GM23338 (cell line): ENCODE data around the gene C10orf105. TPM values are rescaled to one million over a fixed set of nuclear protein-coding genes. Genes with fewer than 3 reads are reported as not detected.
A peak's percentile ranks its signal among the peaks of the same experiment; 100 is the strongest.

Experiments used
- ATAC-seq: fragments of 200-7000 bp; cut with Tn5 transposase; 3 replicates; pipeline ENCODE4 v1.9.1; 2020
- DNase-seq: peaks from one replicate; pipeline ENCODE4 v3.0.0-alpha.2; 2015; ENCODE audit warnings: low spot score
- H2AFZ ChIP-seq: fragments of 200-600 bp; sonication (generic); 2 replicates; pipeline ENCODE4 v1.8.0; 2016; ENCODE audit warnings: antibody characterized with exemption, mild to moderate bottlenecking, moderate library complexity
- H3F3A ChIP-seq: fragments of 200-600 bp; sonication (generic); replicated peaks from 2 replicates; pipeline ENCODE4 v1.8.0; 2017; ENCODE audit warnings: antibody characterized with exemption, mixed run types, low read depth
- H3K27ac ChIP-seq: fragments of 200-600 bp; sonication (generic); 2 replicates; pipeline ENCODE4 v1.6.1; 2016; ENCODE audit warnings: low read depth
- H3K27me3 ChIP-seq: fragments of 200-600 bp; sonication (generic); 2 replicates; pipeline ENCODE4 v1.8.0; 2016; ENCODE audit warnings: mild to moderate bottlenecking, mixed run types, moderate library complexity; ENCODE audit not compliant: insufficient read depth
- H3K36me3 ChIP-seq: fragments of 200-600 bp; sonication (generic); 2 replicates; pipeline ENCODE4 v1.8.0; 2016; ENCODE audit warnings: mild to moderate bottlenecking; ENCODE audit not compliant: insufficient read depth
- H3K4me1 ChIP-seq: fragments of 200-600 bp; sonication (generic); 2 replicates; pipeline ENCODE4 v1.8.0; 2016; ENCODE audit warnings: mild to moderate bottlenecking, moderate library complexity; ENCODE audit not compliant: insufficient read depth
- H3K4me2 ChIP-seq: fragments of 200-600 bp; sonication (generic); 2 replicates; pipeline ENCODE4 v1.7.1; 2017; ENCODE audit warnings: mixed run types
- H3K4me3 ChIP-seq: fragments of 200-600 bp; sonication (generic); 2 replicates; pipeline ENCODE4 v1.6.1; 2016; ENCODE audit warnings: mixed run types
- H3K79me2 ChIP-seq: fragments of 200-600 bp; sonication (generic); replicated peaks from 2 replicates; pipeline ENCODE4 v1.8.0; 2017; ENCODE audit warnings: mild to moderate bottlenecking; ENCODE audit not compliant: insufficient read depth
- H3K9me2 ChIP-seq: fragments of 200-600 bp; sonication (generic); 2 replicates; pipeline ENCODE4 v1.8.0; 2017; ENCODE audit not compliant: insufficient read depth
- H4K20me1 ChIP-seq: fragments of 200-600 bp; sonication (generic); replicated peaks from 2 replicates; pipeline ENCODE4 v1.8.0; 2017; ENCODE audit warnings: mild to moderate bottlenecking; ENCODE audit not compliant: insufficient read depth
- H3K27ac Mint-ChIP-seq: 2 replicates; pipeline ENCODE4 v1.8.0; 2020; ENCODE audit warnings: inconsistent platforms, mild to moderate bottlenecking, moderate library complexity, mixed read lengths
- H3K27me3 Mint-ChIP-seq: 3 replicates; pipeline ENCODE4 v1.8.0; 2022; ENCODE audit warnings: low read depth, mild to moderate bottlenecking, moderate library complexity, mixed read lengths, inconsistent platforms; ENCODE audit not compliant: insufficient read depth, poor library complexity
- H3K36me3 Mint-ChIP-seq: 3 replicates; pipeline ENCODE4 v1.8.0; 2021; ENCODE audit warnings: low read depth, mild to moderate bottlenecking, inconsistent platforms, moderate library complexity, mixed read lengths
- H3K4me1 Mint-ChIP-seq: 3 replicates; pipeline ENCODE4 v1.8.0; 2020; ENCODE audit warnings: mild to moderate bottlenecking, inconsistent platforms, mixed read lengths
- H3K4me3 Mint-ChIP-seq: 3 replicates; pipeline ENCODE4 v1.8.0; 2021; ENCODE audit warnings: moderate library complexity, mild to moderate bottlenecking, inconsistent platforms, mixed read lengths
- H3K9me3 Mint-ChIP-seq: 3 replicates; pipeline ENCODE4 v1.8.0; 2020; ENCODE audit warnings: moderate library complexity, mild to moderate bottlenecking, inconsistent platforms, mixed read lengths
- CREB1 ChIP-seq: fragments of 250-450 bp; sonication (Bioruptor Pico); IDR thresholded peaks from 2 replicates; pipeline ENCODE4 v1.5.0; 2020; ENCODE audit warnings: low read depth, mild to moderate bottlenecking, moderate library complexity
- EZH2 ChIP-seq: fragments of 200-600 bp; sonication (generic); IDR thresholded peaks from one replicate; pipeline ENCODE4 v1.8.0; 2017; ENCODE audit warnings: antibody characterized with exemption, mild to moderate bottlenecking, low read depth; ENCODE audit not compliant: unreplicated experiment
- EZH2phosphoT487 ChIP-seq: fragments of 200-600 bp; sonication (generic); IDR thresholded peaks from one replicate; pipeline ENCODE4 v1.8.1; 2018; ENCODE audit warnings: antibody characterized with exemption; ENCODE audit not compliant: unreplicated experiment
- JUNB ChIP-seq: IDR thresholded peaks from one replicate; pipeline ENCODE4 v1.6.1; 2016; ENCODE audit warnings: antibody characterized with exemption; ENCODE audit not compliant: unreplicated experiment
- NANOG ChIP-seq: IDR thresholded peaks from 2 replicates; pipeline ENCODE4 v1.6.1; 2016; ENCODE audit warnings: antibody characterized with exemption, borderline replicate concordance
- POLR2AphosphoS5 ChIP-seq: IDR thresholded peaks from 2 replicates; pipeline ENCODE4 v1.6.1; 2016; ENCODE audit warnings: antibody characterized with exemption, low read depth
- STAT1 ChIP-seq: IDR thresholded peaks from one replicate; pipeline ENCODE4 v1.6.1; 2016; ENCODE audit warnings: antibody characterized with exemption; ENCODE audit not compliant: unreplicated experiment
- ZNF114 ChIP-seq: fragments of 250-450 bp; sonication (Bioruptor Pico); IDR thresholded peaks from 2 replicates; pipeline ENCODE4 v1.5.0; 2020; ENCODE audit warnings: mild to moderate bottlenecking, moderate library complexity
- ZNF331 ChIP-seq: fragments of 250-450 bp; sonication (Bioruptor Pico); IDR thresholded peaks from 2 replicates; pipeline ENCODE4 v1.5.0; 2020; ENCODE audit warnings: low read depth, mild to moderate bottlenecking, moderate library complexity
- polyA plus RNA-seq: library from polyadenylated mRNA; unstranded; fragments of >200 nt; fragmentation: Nextera tagmentation; extraction: Ambion mirVana; gene quantifications from 2 replicates; pipeline ENCODE4 v1.2.1, GENCODE V29; 2016
- total RNA-seq: library from RNA; depleted of rRNA; stranded (reverse); fragments of >200 nt; shearing (Covaris generic); gene quantifications from 2 replicates; pipeline ENCODE4 v1.2.3, GENCODE V29; 2014
- TF ChIP-seq, protein P1 (sequence below): fragments of 250-450 bp; sonication (Bioruptor Pico); IDR thresholded peaks from 2 replicates; pipeline ENCODE4 v1.5.0; 2020; ENCODE audit warnings: mild to moderate bottlenecking, moderate library complexity
- TF ChIP-seq, protein P2 (sequence below): IDR thresholded peaks from one replicate; pipeline ENCODE4 v1.6.1; 2018; ENCODE audit warnings: antibody characterized with exemption; ENCODE audit not compliant: unreplicated experiment
- TF ChIP-seq, protein P3 (sequence below): IDR thresholded peaks from 2 replicates; pipeline ENCODE4 v1.6.1; 2016; ENCODE audit warnings: antibody characterized with exemption
- TF ChIP-seq, protein P4 (sequence below), 2 experiments: fragments of 200-600 bp in 1 of 2; sonication (generic) in 1 of 2; conservative IDR thresholded peaks; 2 replicates each; pipeline versions ENCODE4 v1.5.1 to v1.6.1; 2016 to 2017; ENCODE audit warnings: antibody characterized with exemption in 2 of 2, low read depth in 2 of 2, mild to moderate bottlenecking in 2 of 2, moderate library complexity in 1 of 2

The C10orf105 gene
- total and polyA plus RNA-seq, 2 experiments from 2014 or later = 0.15 to 0.17 TPM

DNA sequence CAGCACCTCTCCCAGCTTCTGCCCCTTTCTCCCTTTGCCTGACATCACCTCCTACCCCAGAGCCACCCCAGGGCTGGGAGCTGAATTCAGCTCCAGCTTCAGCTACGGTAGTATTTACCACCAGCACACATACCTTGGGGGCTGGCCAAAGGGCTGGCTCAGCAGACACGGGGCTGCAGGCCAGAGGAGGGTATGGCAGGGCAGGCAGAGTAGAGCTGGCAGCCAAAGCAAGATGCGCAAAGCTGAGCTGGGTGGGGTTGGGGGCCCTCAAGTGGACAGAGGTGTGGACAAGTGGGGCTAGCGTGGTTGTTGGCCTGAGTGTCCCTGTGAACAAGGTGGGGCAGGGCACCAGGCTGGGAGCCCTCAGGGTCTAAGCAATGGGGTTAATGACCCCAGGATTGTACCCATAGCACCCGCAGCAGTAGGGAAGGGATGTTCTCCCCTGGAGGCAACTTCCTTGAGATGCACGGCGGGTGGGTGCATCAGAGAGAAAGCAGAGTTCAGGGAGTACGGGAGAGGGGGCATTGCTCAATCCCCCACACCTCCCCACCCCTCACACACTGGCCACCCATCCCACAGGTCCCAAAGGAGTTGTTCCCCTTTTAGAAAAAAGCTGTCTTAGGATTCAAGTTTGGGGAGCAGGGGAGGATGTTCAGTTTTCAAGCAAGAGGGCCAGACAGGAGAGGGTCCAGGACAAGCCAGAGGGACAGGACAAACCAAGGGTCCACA lies 45.8 kb upstream of the C10orf105 start:
- no peaks in the 10 kb centered on the region for H3K4me1 ChIP-seq
- H3K4me3 Mint-ChIP-seq = no peak overlapping the region
- no peaks in the 10 kb centered on the region for H3K9me2 ChIP-seq
- DNase-seq = no peak
- no peak overlapping the region for H3K27ac Mint-ChIP-seq
- H3F3A ChIP-seq = no peaks in the 10 kb centered on the region
- no peaks in the 10 kb centered on the region for H3K36me3 Mint-ChIP-seq
- H3K27me3 Mint-ChIP-seq = peaks cover 8% of the 10 kb centered on the region
- TF ChIP-seq, protein P1, sequence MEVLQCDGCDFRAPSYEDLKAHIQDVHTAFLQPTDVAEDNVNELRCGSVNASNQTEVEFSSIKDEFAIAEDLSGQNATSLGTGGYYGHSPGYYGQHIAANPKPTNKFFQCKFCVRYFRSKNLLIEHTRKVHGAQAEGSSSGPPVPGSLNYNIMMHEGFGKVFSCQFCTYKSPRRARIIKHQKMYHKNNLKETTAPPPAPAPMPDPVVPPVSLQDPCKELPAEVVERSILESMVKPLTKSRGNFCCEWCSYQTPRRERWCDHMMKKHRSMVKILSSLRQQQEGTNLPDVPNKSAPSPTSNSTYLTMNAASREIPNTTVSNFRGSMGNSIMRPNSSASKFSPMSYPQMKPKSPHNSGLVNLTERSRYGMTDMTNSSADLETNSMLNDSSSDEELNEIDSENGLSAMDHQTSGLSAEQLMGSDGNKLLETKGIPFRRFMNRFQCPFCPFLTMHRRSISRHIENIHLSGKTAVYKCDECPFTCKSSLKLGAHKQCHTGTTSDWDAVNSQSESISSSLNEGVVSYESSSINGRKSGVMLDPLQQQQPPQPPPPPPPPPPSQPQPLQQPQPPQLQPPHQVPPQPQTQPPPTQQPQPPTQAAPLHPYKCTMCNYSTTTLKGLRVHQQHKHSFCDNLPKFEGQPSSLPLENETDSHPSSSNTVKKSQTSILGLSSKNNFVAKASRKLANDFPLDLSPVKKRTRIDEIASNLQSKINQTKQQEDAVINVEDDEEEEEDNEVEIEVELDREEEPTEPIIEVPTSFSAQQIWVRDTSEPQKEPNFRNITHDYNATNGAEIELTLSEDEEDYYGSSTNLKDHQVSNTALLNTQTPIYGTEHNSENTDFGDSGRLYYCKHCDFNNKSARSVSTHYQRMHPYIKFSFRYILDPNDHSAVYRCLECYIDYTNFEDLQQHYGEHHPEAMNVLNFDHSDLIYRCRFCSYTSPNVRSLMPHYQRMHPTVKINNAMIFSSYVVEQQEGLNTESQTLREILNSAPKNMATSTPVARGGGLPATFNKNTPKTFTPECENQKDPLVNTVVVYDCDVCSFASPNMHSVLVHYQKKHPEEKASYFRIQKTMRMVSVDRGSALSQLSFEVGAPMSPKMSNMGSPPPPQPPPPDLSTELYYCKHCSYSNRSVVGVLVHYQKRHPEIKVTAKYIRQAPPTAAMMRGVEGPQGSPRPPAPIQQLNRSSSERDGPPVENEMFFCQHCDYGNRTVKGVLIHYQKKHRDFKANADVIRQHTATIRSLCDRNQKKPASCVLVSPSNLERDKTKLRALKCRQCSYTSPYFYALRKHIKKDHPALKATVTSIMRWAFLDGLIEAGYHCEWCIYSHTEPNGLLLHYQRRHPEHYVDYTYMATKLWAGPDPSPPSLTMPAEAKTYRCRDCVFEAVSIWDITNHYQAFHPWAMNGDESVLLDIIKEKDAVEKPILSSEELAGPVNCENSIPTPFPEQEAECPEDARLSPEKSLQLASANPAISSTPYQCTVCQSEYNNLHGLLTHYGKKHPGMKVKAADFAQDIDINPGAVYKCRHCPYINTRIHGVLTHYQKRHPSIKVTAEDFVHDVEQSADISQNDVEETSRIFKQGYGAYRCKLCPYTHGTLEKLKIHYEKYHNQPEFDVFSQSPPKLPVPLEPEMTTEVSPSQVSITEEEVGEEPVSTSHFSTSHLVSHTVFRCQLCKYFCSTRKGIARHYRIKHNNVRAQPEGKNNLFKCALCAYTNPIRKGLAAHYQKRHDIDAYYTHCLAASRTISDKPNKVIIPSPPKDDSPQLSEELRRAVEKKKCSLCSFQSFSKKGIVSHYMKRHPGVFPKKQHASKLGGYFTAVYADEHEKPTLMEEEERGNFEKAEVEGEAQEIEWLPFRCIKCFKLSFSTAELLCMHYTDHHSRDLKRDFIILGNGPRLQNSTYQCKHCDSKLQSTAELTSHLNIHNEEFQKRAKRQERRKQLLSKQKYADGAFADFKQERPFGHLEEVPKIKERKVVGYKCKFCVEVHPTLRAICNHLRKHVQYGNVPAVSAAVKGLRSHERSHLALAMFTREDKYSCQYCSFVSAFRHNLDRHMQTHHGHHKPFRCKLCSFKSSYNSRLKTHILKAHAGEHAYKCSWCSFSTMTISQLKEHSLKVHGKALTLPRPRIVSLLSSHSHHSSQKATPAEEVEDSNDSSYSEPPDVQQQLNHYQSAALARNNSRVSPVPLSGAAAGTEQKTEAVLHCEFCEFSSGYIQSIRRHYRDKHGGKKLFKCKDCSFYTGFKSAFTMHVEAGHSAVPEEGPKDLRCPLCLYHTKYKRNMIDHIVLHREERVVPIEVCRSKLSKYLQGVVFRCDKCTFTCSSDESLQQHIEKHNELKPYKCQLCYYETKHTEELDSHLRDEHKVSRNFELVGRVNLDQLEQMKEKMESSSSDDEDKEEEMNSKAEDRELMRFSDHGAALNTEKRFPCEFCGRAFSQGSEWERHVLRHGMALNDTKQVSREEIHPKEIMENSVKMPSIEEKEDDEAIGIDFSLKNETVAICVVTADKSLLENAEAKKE (CRISPR knock-in tag) = no peak
- TF ChIP-seq CREB1 (CRISPR knock-in tag) (no peak), POLR2AphosphoS5 (no peak), EZH2phosphoT487 (no peak), EZH2 (no peak), NANOG (no peak), STAT1 (no peak), JUNB (no peak), ZNF331 (no peak), ZNF114 (CRISPR knock-in tag) (no peak)
- TF ChIP-seq, protein P2, sequence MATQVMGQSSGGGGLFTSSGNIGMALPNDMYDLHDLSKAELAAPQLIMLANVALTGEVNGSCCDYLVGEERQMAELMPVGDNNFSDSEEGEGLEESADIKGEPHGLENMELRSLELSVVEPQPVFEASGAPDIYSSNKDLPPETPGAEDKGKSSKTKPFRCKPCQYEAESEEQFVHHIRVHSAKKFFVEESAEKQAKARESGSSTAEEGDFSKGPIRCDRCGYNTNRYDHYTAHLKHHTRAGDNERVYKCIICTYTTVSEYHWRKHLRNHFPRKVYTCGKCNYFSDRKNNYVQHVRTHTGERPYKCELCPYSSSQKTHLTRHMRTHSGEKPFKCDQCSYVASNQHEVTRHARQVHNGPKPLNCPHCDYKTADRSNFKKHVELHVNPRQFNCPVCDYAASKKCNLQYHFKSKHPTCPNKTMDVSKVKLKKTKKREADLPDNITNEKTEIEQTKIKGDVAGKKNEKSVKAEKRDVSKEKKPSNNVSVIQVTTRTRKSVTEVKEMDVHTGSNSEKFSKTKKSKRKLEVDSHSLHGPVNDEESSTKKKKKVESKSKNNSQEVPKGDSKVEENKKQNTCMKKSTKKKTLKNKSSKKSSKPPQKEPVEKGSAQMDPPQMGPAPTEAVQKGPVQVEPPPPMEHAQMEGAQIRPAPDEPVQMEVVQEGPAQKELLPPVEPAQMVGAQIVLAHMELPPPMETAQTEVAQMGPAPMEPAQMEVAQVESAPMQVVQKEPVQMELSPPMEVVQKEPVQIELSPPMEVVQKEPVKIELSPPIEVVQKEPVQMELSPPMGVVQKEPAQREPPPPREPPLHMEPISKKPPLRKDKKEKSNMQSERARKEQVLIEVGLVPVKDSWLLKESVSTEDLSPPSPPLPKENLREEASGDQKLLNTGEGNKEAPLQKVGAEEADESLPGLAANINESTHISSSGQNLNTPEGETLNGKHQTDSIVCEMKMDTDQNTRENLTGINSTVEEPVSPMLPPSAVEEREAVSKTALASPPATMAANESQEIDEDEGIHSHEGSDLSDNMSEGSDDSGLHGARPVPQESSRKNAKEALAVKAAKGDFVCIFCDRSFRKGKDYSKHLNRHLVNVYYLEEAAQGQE = no peak
- TF ChIP-seq, protein P3, sequence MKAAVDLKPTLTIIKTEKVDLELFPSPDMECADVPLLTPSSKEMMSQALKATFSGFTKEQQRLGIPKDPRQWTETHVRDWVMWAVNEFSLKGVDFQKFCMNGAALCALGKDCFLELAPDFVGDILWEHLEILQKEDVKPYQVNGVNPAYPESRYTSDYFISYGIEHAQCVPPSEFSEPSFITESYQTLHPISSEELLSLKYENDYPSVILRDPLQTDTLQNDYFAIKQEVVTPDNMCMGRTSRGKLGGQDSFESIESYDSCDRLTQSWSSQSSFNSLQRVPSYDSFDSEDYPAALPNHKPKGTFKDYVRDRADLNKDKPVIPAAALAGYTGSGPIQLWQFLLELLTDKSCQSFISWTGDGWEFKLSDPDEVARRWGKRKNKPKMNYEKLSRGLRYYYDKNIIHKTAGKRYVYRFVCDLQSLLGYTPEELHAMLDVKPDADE = no peak
- TF ChIP-seq, protein P4, sequence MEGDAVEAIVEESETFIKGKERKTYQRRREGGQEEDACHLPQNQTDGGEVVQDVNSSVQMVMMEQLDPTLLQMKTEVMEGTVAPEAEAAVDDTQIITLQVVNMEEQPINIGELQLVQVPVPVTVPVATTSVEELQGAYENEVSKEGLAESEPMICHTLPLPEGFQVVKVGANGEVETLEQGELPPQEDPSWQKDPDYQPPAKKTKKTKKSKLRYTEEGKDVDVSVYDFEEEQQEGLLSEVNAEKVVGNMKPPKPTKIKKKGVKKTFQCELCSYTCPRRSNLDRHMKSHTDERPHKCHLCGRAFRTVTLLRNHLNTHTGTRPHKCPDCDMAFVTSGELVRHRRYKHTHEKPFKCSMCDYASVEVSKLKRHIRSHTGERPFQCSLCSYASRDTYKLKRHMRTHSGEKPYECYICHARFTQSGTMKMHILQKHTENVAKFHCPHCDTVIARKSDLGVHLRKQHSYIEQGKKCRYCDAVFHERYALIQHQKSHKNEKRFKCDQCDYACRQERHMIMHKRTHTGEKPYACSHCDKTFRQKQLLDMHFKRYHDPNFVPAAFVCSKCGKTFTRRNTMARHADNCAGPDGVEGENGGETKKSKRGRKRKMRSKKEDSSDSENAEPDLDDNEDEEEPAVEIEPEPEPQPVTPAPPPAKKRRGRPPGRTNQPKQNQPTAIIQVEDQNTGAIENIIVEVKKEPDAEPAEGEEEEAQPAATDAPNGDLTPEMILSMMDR (conservative IDR thresholded peaks at IDR 0.05; ENCODE audit: low read depth in 2 of 2) = no peak
- H3K27ac ChIP-seq = no peak overlapping the region
- peaks cover 3% of the 10 kb centered on the region; the same call in 2 of the 3 replicates for H3K4me1 Mint-ChIP-seq
- H3K4me2 ChIP-seq = no peak overlapping the region
- no peak overlapping the region for H2AFZ ChIP-seq
- peak; percentile 15; the same call in 2 of the 3 replicates for ATAC-seq
- H3K27me3 ChIP-seq = no peaks in the 10 kb centered on the region
- H3K4me3 ChIP-seq = no peak overlapping the region
- H3K79me2 ChIP-seq = no peaks in the 10 kb centered on the region
- H3K9me3 Mint-ChIP-seq = no peaks in the 10 kb centered on the region; the same call in 2 of the 3 replicates
- H4K20me1 ChIP-seq = no peaks in the 10 kb centered on the region
- no peaks in the 10 kb centered on the region for H3K36me3 ChIP-seq
